AG04450 (cell line): ENCODE data around the gene VAMP4. TPM values are rescaled to one million over a fixed set of nuclear protein-coding genes. Genes with fewer than 3 reads are reported as not detected.
"Not testable (repeated sequence)": the region's sequence is repeated elsewhere in the genome, so short reads cannot be mapped to it uniquely, and the experiment has no call there.

Experiments
- CTCF ChIA-PET: fragments of 300-600, 350-600 bp; formaldehyde crosslinking; extraction: SDS; loops from one replicate; lab custom pipeline; 2022; ENCODE audit warnings: antibody characterized with exemption, inconsistent platforms; lab: Charles Lee
- POLR2A ChIA-PET: fragments of 350-600 bp; formaldehyde crosslinking; extraction: SDS; loops from one replicate; lab custom pipeline; 2021; ENCODE audit warnings: antibody characterized with exemption, inconsistent platforms; lab: Yijun Ruan, JAX
- DNase-seq: peaks from one replicate; pipeline ENCODE4 v3.0.0-alpha.2; 2011; ENCODE audit warnings: low read depth, low spot score
- H3K27ac ChIP-seq: one replicate; pipeline ENCODE4 v1.5.1; 2012; ENCODE audit warnings: low read depth, low read length, control low read depth
- H3K27me3 ChIP-seq: one replicate; pipeline ENCODE4 v1.6.0; 2012; ENCODE audit warnings: low read length; ENCODE audit not compliant: control insufficient read depth, insufficient read depth
- H3K4me3 ChIP-seq: 2 replicates; pipeline ENCODE4 v1.5.1; 2011; ENCODE audit warnings: mild to moderate bottlenecking, low read depth, low read length, control low read depth
- H3K9me3 ChIP-seq: 2 replicates; pipeline ENCODE4 v1.5.1; 2012; ENCODE audit warnings: low read length; ENCODE audit not compliant: control insufficient read depth, insufficient read depth
- polyA plus RNA-seq: library from polyadenylated mRNA; depleted of rRNA; stranded (reverse); fragments of >200 nt; gene quantifications from 2 replicates; pipeline ENCODE4 v1.2.3, GENCODE V29; 2011
- TF ChIP-seq, protein P1 (sequence below): IDR thresholded peaks from 2 replicates; pipeline ENCODE4 v1.5.1; 2011; ENCODE audit warnings: low read depth, low read length, control low read depth, inconsistent platforms

The VAMP4 gene
- polyA plus RNA-seq, 1 experiment = 20.8 TPM

DNA sequence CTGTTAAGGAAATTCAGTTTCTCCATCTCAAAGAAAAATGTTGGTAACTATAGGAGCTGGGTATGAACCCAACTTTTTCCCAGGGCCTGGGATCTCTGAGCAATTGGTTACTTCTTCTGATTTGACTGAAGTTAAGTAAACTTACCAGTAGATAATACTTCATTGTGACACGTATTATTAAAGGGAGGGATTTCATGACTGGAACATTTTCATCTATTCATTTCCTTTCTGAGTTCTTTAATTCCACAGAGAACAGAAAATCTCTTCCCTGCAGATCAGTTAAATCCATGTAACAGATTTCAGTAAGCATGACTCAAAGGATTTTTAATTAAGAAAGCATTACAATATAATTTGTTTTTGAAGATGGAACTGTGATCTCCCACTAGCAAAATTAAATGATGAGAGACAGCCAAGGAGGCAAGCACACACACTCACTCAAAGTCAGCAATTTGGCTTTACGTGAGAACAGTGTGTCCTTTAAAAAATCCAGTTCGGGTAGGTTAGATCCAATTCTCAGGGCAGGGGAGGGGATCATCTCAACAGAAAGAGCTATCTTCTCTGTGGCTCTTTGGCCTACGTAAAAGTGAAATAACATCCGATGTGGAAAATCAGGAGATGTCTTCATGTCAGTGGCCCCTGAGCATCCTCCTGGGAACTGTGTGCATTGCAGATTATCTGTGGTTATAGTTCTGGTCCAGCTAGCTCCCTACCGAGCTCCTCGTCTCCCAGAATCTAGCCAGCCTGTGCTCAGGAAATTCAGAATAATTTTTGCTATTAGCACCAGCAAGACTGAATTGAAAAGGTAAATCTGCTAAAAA is 78.6 kb downstream of the VAMP4 start:
- ChIA-PET CTCF (interaction anchor here (0.5 to 1.1 kb wide), 4 partner anchors 19 to 331 kb away, joined by 3 to 4 read pairs (median 3); no protein-coding TSS in a partner anchor), POLR2A (interaction anchor here (0.5 kb wide), 1 partner anchor 35 kb away, joined by 3 read pairs; no protein-coding TSS in a partner anchor)
- no peak overlapping the region for H3K27ac ChIP-seq
- TF ChIP-seq, protein P1, sequence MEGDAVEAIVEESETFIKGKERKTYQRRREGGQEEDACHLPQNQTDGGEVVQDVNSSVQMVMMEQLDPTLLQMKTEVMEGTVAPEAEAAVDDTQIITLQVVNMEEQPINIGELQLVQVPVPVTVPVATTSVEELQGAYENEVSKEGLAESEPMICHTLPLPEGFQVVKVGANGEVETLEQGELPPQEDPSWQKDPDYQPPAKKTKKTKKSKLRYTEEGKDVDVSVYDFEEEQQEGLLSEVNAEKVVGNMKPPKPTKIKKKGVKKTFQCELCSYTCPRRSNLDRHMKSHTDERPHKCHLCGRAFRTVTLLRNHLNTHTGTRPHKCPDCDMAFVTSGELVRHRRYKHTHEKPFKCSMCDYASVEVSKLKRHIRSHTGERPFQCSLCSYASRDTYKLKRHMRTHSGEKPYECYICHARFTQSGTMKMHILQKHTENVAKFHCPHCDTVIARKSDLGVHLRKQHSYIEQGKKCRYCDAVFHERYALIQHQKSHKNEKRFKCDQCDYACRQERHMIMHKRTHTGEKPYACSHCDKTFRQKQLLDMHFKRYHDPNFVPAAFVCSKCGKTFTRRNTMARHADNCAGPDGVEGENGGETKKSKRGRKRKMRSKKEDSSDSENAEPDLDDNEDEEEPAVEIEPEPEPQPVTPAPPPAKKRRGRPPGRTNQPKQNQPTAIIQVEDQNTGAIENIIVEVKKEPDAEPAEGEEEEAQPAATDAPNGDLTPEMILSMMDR = no peak
- H3K27me3 ChIP-seq = peaks cover 2% of the 10 kb centered on the region
- no peaks in the 10 kb centered on the region; the same call in 1 of the 2 replicates for H3K9me3 ChIP-seq
- no peak overlapping the region for H3K4me3 ChIP-seq
- no peak for DNase-seq

- peaks cover 2% of the 10 kb centered on the region for H3K27me3 ChIP-seq
- no peak overlapping the region for H3K4me3 ChIP-seq
- ChIA-PET POLR2A (no interaction called here), CTCF (no interaction called here)
- no peaks in the 10 kb centered on the region; the same call in 1 of the 2 replicates for H3K9me3 ChIP-seq
- TF ChIP-seq, protein P1 = no peak
- no peak for DNase-seq
- no peak overlapping the region for H3K27ac ChIP-seq
Observed at GRCh38 chr1:171661076-171661650, 80.7 kb downstream of the VAMP4 start.

- POLR2A ChIA-PET, H3K27me3 ChIP-seq, DNase-seq, H3K27ac ChIP-seq, H3K9me3 ChIP-seq, H3K4me3 ChIP-seq: not testable (repeated sequence)
- CTCF ChIA-PET = interaction anchor here (5.0 kb wide), 1 partner anchor 11 kb away, joined by 57 read pairs; no protein-coding TSS in a partner anchor
Observed at GRCh38 chr1:171656206-171656605, 85.7 kb downstream of the VAMP4 start.

DNA sequence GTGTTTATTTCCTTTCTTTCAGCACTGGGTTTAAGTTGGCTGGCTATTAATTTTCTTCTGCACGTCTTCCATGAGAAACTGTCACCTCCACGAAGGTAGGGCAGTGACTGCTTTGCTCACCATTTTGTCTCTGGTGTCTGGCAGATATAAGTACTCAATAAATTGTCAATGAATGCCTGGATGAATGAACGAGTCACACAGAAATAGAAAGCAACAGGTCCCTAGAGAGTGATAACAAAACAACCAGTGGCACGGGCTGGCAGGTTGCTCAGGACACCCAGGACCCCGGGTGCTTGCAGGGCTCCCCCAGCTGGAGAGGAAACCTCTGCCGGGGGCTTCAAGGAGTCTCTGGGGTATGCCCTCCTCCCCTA is 86.1 kb downstream of the VAMP4 start:
- Histone ChIP-seq H3K9me3 (no peaks in the 10 kb centered on the region; the same call in 1 of the 2 replicates), H3K27me3 (no peaks in the 10 kb centered on the region), H3K4me3 (no peak overlapping the region), H3K27ac (no peak overlapping the region)
- CTCF ChIA-PET = interaction anchor here (1.5 to 5.0 kb wide), 3 partner anchors 11 to 60 kb away, joined by 3 to 57 read pairs (median 22); no protein-coding TSS in a partner anchor
- no peak for DNase-seq
- POLR2A ChIA-PET = no interaction called here
- TF ChIP-seq, protein P1 = no peak

DNA sequence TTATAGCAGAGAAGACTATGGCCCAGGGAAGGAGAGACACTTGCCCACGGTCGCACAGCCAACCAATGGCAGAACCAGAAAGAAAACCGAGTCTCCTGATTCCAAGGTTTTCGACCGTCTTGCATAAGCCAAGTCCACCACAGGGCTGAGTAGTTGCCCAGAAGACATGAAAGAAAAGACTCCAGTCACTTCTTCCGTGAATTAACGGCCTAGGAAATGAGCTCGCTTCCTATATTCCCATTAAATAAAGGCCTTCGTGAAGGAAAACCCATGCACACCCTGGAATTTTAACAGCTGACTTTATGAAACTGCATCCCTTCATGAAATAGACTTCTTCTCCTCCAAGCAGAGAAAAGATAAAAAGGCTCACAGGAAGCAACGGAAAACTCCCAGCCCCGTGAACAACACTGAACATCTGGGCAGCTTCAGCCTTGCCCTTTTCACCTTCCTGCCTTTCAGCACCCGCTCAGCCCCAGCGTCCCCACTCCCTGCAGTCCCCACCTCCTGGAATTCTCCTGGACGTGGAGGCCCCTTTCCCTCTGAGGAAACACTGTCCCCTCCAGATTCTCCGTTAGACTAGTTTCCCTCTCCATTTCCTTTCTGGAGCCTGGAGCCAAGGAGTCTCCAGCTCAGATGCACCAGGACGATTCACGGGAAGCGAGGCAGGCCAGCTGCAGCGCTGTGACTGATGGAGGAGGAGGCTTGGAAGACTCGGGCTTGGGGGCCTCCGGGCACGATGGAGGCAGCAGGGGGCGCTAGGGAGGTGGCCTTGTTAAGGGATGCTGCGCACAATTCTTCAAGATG is 86.7 kb downstream of the VAMP4 start:
- TF ChIP-seq, protein P1 = peak; percentile 66
- Histone ChIP-seq H3K4me3 (no peak overlapping the region), H3K27ac (no peak overlapping the region), H3K27me3 (no peaks in the 10 kb centered on the region), H3K9me3 (no peaks in the 10 kb centered on the region; the same call in 1 of the 2 replicates)
- ChIA-PET POLR2A (no interaction called here), CTCF (interaction anchor here (0.6 to 5.0 kb wide), 11 partner anchors 10 to 335 kb away, joined by 3 to 57 read pairs (median 3); no protein-coding TSS in a partner anchor)
- no peak for DNase-seq
